GM19467 (cell line): Measurements from ENCODE around the gene FUOM.
"Not testable (repeated sequence)": the region's sequence is repeated elsewhere in the genome, so short reads cannot be mapped to it uniquely, and the experiment has no call there.

ENCODE experiments used
- ATAC-seq: cut with Tn5 transposase; IDR thresholded peaks from one replicate; pipeline ENCODE4 v1.9.1; 2021; ENCODE audit warnings: mild to moderate bottlenecking, moderate library complexity; ENCODE audit not compliant: unreplicated experiment

The FUOM gene

GRCh38 chr10:133388973-133389818 lies 31.4 kb upstream of the FUOM start:
- ATAC-seq, result peak; percentile 77

- peak; percentile 5 for ATAC-seq
Measured at GRCh38 chr10:133388236-133388972, 30.6 kb upstream of the FUOM start.

- not testable (repeated sequence) for ATAC-seq
Measured at GRCh38 chr10:133386951-133387350, 29.1 kb upstream of the FUOM start.

GRCh38 chr10:133385214-133385613 lies 27.4 kb upstream of the FUOM start:
- ATAC-seq, result no peak

DNA sequence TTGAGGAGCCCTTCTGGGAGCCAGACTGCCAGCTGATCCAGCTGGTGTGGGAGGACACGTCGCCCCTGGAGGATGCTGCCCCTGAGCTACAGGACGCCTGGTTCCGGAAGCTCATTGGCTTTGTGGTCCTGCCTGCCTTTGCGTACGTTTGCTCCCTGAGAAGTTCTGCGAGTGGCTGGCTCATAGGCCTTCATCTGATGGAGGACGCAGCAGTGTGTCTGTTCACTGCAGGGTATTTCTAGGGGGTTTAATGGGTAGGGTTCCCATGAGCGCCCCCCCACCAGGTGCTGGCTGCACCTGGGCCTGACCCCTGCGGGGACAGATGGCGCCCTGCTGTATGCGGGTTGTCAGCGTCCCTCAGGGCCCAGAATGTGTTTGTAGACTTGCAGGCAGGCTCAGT lies 26.3 kb upstream of the FUOM start:
- ATAC-seq, result no peak

DNA sequence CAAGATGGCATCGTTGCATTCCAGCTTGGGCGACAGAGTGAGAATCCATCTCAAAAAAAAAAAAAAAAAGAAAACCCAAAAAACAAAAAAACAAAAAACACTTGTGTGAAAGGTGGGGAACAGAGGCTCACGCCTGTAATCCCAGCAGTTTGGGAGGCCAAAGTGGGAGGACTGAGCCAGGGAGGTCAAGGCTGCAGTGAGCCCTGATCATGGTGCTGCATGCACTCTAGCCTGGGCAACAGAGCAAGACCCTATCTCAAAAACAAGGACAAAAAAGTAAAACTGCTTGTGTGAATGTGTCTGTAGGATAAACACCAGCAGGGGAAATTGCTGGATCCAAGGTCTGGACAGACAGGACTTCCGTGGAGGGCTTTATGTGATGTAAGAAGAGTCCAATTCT lies 25.7 kb upstream of the FUOM start:
- no peak for ATAC-seq

DNA sequence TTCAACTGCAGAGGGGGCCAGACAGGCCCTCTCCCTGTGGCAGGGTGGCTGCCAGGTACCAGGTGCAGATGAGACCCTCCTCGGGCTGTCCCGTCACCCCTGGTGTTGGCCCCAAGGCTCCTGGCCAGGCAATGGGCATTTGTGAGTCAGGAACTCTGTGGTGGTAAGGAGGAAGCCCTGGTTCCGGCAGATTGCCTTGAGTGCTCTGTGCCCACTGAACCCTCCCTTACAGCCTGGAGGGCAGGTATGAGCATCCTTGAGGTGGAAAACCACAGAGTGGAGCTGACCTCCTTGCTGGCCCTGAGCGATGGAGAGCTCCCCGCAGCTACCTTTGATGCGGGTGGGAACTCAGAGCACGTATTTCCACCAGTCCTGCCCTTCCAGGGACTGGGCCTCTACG lies 23.2 kb upstream of the FUOM start:
- no peak for ATAC-seq

DNA sequence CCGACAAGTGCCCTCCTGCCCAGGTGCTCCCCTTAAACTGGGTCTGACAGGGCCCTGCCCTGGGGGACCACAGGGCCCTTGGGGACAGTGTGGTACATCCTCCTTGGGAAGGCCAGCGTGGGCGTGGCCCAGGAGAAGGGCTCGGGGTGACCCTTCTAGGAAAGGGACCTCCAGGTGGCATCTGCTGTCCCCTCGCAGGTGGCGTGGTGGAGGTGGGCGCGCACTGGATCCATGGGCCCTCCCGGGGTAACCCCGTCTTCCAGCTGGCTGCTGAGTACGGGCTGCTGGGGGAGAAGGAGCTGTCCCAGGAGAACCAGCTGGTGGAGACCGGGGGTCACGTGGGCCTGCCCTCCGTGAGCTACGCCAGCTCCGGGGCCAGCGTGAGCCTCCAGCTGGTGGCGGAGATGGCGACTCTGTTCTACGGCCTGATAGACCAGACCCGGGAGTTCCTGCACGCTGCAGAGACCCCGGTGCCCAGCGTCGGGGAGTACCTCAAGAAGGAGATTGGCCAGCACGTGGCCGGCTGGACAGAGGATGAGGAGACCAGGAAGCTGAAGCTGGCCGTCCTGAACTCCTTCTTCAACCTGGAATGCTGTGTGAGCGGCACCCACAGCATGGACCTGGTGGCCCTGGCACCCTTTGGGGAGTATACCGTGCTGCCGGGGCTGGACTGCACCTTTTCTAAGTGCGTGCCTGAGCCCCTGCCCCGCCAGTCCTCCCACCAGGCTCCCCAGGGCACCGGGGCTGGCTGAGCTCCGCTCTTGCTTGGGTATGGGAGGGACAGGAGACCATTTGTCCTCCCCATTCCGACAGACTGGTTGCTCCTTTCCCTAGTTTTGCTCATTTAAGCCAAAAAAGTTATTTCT lies 22.2 kb upstream of the FUOM start:
- no peak for ATAC-seq

GRCh38 chr10:133379152-133379800 lies 21.5 kb upstream of the FUOM start, which contains the start of gene PAOX:
Gene PAOX (plus strand): TSS chr10:133379262. CDS start chr10:133379317, 55 bp downstream.
- ATAC-seq, result peak; percentile 37

DNA sequence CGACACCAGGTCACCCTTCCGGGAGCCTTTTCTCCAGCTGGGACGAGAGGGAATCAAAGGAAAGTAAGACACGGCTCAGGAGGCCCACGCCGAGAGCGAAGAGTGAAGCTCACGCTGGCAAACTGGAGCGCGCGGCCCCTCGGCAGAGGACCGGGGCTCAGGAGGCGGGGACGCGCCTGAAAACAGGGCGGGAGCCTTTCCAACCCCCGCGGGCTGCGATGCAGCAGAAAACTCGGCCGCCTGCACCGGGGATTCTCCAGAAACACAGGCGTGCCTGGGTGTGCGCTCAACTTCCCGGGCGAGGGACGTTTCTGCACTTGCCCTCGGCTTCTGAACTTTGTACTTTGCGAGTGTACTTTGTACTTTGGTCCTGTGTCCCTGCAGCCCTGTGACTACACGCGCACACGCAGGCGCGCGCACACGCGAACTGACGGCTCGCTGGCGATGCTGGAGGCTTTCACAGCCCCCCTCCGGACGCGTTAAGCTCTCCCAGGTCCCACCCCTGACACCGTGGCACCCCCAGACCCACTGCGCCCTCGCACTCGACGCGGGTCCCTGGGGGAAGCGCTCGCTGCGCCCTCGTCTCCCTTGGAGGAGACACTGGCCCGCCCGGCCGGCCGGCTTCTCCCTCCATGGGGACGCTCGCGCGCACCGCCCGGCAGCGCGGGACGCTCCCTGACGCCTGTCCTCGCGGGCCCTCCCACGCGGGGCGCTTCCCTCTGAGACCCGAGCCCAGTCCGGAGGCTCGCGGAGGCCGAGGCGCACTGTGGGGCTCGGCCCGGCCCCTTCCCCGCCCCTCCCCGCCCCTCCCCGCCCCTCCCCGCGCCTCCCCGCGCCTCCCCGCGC lies 20.7 kb upstream of the FUOM start:
- ATAC-seq, result peak; percentile 40

- ATAC-seq, result no peak
Measured at GRCh38 chr10:133377818-133378250, 20.0 kb upstream of the FUOM start.

- ATAC-seq, result no peak
Measured at GRCh38 chr10:133377025-133377817, 19.4 kb upstream of the FUOM start.

DNA sequence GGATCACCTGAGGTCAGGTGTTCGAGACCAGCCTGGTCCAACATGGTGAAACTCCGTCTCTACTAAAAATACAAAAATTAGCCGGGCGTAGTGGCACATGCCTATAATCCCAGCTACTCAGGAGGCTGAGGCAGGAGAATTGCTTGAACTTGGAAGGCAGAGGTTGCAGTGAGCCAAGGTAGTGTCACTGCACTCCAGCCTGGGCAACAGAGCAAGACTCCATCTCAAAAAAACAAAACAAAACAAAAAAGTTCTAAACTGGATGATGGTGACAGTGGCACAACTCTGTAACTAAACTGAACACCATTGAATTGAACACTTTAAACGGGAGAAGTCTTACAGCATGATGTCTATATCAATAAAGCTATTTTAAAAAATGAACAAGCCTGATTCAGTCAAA lies 18.4 kb upstream of the FUOM start:
- not testable (repeated sequence) for ATAC-seq

DNA sequence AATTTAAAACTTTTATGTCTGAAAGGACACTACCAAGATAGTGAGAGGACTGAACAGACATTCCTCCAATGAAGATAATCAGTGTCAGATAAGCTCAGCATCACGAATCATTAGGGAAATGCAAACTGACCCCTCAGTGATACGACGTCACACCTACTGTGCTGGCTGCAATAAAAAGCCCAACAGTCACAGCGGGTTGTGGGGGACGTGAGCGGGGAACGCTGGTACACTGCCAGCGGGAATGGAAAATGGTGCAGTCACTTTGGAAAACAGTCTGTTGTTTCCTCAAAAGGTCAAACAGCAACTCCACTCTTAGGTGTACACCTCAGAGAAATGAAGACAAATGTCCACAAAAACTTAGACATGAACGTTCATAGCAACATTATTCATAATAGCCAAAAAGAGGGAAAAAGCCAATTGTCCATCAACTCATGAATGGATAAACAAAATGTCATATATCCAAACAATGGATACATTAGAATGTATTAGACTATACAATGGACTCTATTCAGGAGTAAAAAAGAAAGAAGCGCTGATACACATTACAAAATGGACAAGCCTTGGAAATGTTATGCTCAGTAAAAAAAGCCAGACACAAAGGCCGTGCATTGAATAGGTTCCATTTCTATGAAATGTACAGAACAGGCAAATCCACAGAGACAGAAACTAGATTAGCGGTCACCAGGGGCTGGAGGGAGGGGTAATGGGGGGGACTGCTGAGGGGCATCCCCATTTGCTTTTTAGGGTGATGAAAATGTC lies 17.7 kb upstream of the FUOM start:
- ATAC-seq, result no peak

DNA sequence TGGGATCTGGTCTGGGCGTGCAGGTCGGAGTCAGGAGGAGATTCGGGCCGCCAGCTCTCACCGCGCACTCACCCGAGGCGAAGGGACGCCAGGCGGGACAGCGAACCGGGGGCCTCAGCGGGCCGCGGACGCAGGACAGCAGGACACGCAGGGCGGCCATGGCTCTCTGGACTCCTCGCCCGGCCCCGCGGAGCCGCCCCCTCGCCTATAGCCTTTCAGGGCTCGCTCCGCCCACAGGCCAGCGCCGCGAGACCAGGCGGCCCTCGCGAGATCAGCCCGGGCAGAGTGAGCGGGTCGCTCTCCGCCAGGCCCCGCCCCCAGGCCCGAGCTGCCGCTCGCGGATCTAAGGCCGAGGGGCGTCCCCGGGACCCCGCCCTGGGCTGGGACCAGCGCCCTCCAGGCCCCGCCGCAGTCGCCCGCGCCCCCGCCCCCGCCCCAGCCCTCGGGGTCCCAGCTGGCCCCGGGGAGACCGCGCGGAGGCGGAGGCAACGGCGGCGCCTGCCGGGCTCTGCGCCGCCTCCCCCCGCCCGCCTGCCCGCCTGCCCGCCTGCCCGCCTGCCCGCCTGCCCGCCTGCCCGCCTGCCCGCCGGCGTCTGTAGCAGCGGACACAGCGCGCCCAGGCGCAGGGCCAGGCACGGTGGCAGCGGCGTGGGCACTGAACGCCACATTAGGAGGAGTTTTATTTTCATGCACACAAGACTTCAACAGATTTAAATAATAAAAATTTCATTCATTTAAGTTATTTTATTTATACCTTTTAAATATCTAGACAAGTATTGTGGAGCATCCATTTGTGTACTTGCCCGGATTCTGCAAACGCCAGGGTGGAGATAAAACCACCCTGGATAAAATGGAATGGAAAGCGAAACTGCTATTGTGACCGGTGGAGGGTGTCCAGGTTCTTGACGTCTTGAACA lies 15.6 kb upstream of the FUOM start, which contains the start of gene ECHS1:
ECHS1 (minus strand) TSS at position 181 of the 917 bp plus-strand sequence; CDS start at position 160, 21 bp downstream.
- ATAC-seq, result peak; percentile 94

DNA sequence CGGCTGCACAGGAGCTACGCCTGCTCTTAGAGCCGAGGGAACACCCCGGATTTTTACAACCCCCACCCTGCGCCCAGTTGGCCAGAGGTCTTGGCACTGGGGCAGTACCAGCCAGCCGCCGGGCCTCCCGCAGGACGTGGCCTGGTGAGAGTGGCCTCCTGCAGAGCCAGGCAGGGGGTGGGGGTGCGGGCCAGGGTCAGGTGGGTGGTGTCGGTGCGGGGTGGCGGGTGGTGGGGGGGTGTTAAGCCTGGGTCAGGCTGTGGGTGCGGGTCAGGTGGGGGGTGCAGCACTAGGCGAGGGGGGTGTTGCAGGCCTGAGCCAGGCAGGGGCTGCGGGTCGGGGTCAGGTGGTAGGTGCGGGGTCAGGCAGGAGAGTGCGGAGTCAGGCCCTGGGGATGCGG lies 14.7 kb upstream of the FUOM start:
- ATAC-seq, result no peak
